GM18909 (cell line): Measurements from ENCODE around the gene ZNF584.

Experiments used
- ATAC-seq: cut with Tn5 transposase; IDR thresholded peaks from one replicate; pipeline ENCODE4 v1.9.1; 2021; ENCODE audit warnings: mild to moderate bottlenecking; ENCODE audit not compliant: unreplicated experiment, poor library complexity

ZNF584 gene

GRCh38 chr19:58385313-58385890 is 23.0 kb upstream of the ZNF584 start:
- ATAC-seq, result no peak

- ATAC-seq, result peak; percentile 12
These were observed 22.4 kb upstream of the ZNF584 start for GRCh38 chr19:58385891-58386575.

- peak; percentile 86 for ATAC-seq
These were observed 21.7 kb upstream of the ZNF584 start, which contains the start of gene RPS5 for GRCh38 chr19:58386576-58387337. TSS of gene RPS5 (plus strand) at chr19:58387269. CDS start at chr19:58388138, 869 bp downstream.

GRCh38 chr19:58387338-58388174 is 20.9 kb upstream of the ZNF584 start:
- no peak for ATAC-seq

GRCh38 chr19:58388175-58388526 is 20.3 kb upstream of the ZNF584 start:
- no peak for ATAC-seq

- no peak for ATAC-seq
These were observed 15.3 kb upstream of the ZNF584 start for GRCh38 chr19:58392945-58393724.

GRCh38 chr19:58393725-58394033 is 14.8 kb upstream of the ZNF584 start:
- no peak for ATAC-seq

GRCh38 chr19:58394821-58395219 is 13.6 kb upstream of the ZNF584 start:
- no peak for ATAC-seq

GRCh38 chr19:58395220-58395978 is 13.1 kb upstream of the ZNF584 start, which contains the start of gene RNF225:
TSS of gene RNF225 (plus strand) at chr19:58395656. CDS start at chr19:58396090, 434 bp downstream.
- no peak for ATAC-seq

- no peak for ATAC-seq
These were observed 12.3 kb upstream of the ZNF584 start for GRCh38 chr19:58395979-58396627.

- ATAC-seq, result no peak
These were observed 11.5 kb upstream of the ZNF584 start for GRCh38 chr19:58396691-58397532.

GRCh38 chr19:58397533-58398037 is 10.9 kb upstream of the ZNF584 start:
- ATAC-seq, result no peak

- no peak for ATAC-seq
These were observed 10.4 kb upstream of the ZNF584 start for GRCh38 chr19:58398087-58398486.

GRCh38 chr19:58398545-58398944 is 9.9 kb upstream of the ZNF584 start:
- ATAC-seq, result no peak

GRCh38 chr19:58399903-58400302 is 8.5 kb upstream of the ZNF584 start:
- ATAC-seq, result no peak

GRCh38 chr19:58400316-58400915 is 8.0 kb upstream of the ZNF584 start:
- no peak for ATAC-seq
